CD4-positive, alpha-beta T cell (primary cell): ENCODE measurements around the gene NFIA. TPM values are rescaled to one million over a fixed set of nuclear protein-coding genes. Genes with fewer than 3 reads are reported as not detected.

Source experiments
- ATAC-seq: fragments of 200-7000 bp; cut with Tn5 transposase; one replicate; pipeline ENCODE4 v1.10.0; 2022; ENCODE audit warnings: mild to moderate bottlenecking; ENCODE audit not compliant: poor library complexity
- CTCF ChIA-PET: fragments of 350-600 bp; sonication (Branson Sonifier 250); formaldehyde crosslinking; loops from one replicate; lab custom pipeline; 2021; ENCODE audit warnings: antibody characterized with exemption, inconsistent platforms; lab: Charles Lee
- POLR2A ChIA-PET: fragments of 350-600 bp; sonication (Branson Sonifier 250); formaldehyde crosslinking; loops from one replicate; lab custom pipeline; 2021; ENCODE audit warnings: antibody characterized with exemption, inconsistent platforms; lab: Charles Lee
- DNase-seq, 14 experiments: peaks; one replicate each; pipeline ENCODE4 v3.0.0-alpha.2; 2013 to 2020; ENCODE audit warnings: mixed read lengths in 2 of 14
- H3K27ac ChIP-seq, 2 donors: one replicate each; pipeline versions ENCODE4 v1.5.1 to v1.7.0; 2013; ENCODE audit warnings: low read length in 2 of 2, low read depth in 1 of 2, mild to moderate bottlenecking in 1 of 2
- H3K27me3 ChIP-seq, 2 experiments: 1 replicate in 1 of 2; 2 replicates in 1 of 2; pipeline versions ENCODE4 v1.6.1 to v1.7.0; 2013; ENCODE audit warnings: low read length in 2 of 2, control low read depth in 1 of 2, mild to moderate bottlenecking in 1 of 2, moderate library complexity in 1 of 2; ENCODE audit not compliant: insufficient read depth in 2 of 2, control insufficient read depth in 1 of 2
- H3K36me3 ChIP-seq: one replicate; pipeline ENCODE4 v1.6.1; 2013; ENCODE audit warnings: low read length, control low read depth; ENCODE audit not compliant: insufficient read depth
- H3K4me1 ChIP-seq: one replicate; pipeline ENCODE4 v1.6.1; 2013; ENCODE audit warnings: low read length, control low read depth; ENCODE audit not compliant: insufficient read depth
- H3K4me3 ChIP-seq: one replicate; pipeline ENCODE4 v1.5.1; 2013; ENCODE audit warnings: mild to moderate bottlenecking, low read length, moderate library complexity
- H3K9me3 ChIP-seq, 2 experiments: 1 replicate in 1 of 2; 2 replicates in 1 of 2; pipeline versions ENCODE4 v1.6.1 to v1.7.0; 2013; ENCODE audit warnings: low read length in 2 of 2, mild to moderate bottlenecking in 2 of 2, control low read depth in 1 of 2, moderate library complexity in 1 of 2; ENCODE audit not compliant: control insufficient read depth in 1 of 2, insufficient read depth in 1 of 2
- H3K27ac Mint-ChIP-seq: one replicate; pipeline ENCODE4 v1.8.0; 2020; ENCODE audit warnings: mixed read lengths
- H3K27me3 Mint-ChIP-seq: one replicate; pipeline ENCODE4 v1.8.0; 2021; ENCODE audit warnings: mixed read lengths
- H3K36me3 Mint-ChIP-seq: one replicate; pipeline ENCODE4 v1.8.0; 2021; ENCODE audit warnings: low read depth, mixed read lengths
- H3K4me1 Mint-ChIP-seq: one replicate; pipeline ENCODE4 v1.8.0; 2021; ENCODE audit warnings: low read depth, mixed read lengths
- H3K4me3 Mint-ChIP-seq: one replicate; pipeline ENCODE4 v1.8.0; 2020; ENCODE audit warnings: mild to moderate bottlenecking, mixed read lengths
- H3K9me3 Mint-ChIP-seq: one replicate; pipeline ENCODE4 v1.8.0; 2020; ENCODE audit warnings: mixed read lengths
- CTCF ChIP-seq: fragments of 200-600 bp; IDR thresholded peaks from one replicate; pipeline ENCODE4 v1.8.0; 2022; ENCODE audit warnings: antibody characterized with exemption, mild to moderate bottlenecking
- intact Hi-C, 2 experiments: fragments of 100-400 bp; cut with DNase I in 1 of 2; cut with micrococcal nuclease in 1 of 2; formaldehyde crosslinking; loops; one replicate each; pipeline versions ENCODE4 v1.15.1 to v1.9.0; 2023 to 2025; cut with DNase I, micrococcal nuclease
- total RNA-seq, 174 experiments: library from RNA in 2 of 174; stranded (reverse) in 2 of 174; gene quantifications; one replicate each; pipeline ENCODE4 v1.2.3 and lab custom pipeline; 2021 to 2026

NFIA gene
- total RNA-seq, 2 experiments from 2014 or later: 4.8 to 5.9 TPM

DNA sequence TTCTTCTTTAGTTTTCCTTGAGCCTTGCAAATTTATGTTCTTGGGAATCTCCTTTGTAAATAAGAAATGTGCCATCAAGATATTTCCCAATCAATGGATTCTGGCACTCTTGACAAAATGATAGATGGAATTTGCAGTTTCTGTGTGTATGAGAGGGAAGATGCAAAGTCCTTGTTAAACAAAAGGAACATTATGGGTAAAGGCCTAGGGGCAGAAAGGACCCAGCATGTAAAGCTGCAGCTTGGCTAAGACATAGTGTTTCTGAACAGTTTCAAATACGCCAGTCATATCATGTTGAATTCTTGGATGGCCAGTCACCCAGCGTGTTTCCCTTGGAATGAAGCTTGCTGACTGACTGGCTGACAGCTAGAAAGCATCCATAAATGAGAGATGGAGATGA is 210.8 kb downstream of the NFIA start:
- ATAC-seq (no peak), DNase-seq (no peak)
- no peaks in the 10 kb centered on the region for H3K4me1 ChIP-seq
- H3K4me1 Mint-ChIP-seq: no peaks in the 10 kb centered on the region
- TF ChIP-seq CTCF: no peak
- H3K27me3 ChIP-seq: no peaks in the 10 kb centered on the region
- H3K4me3 Mint-ChIP-seq: no peak overlapping the region
- H3K9me3 Mint-ChIP-seq: no peaks in the 10 kb centered on the region
- H3K4me3 ChIP-seq: no peak overlapping the region
- H3K27ac ChIP-seq: no peak overlapping the region
- no peaks in the 10 kb centered on the region for H3K27me3 Mint-ChIP-seq
- intact Hi-C loops: no loop called here
- H3K9me3 ChIP-seq: no peaks in the 10 kb centered on the region
- no peaks in the 10 kb centered on the region for H3K36me3 ChIP-seq
- H3K27ac Mint-ChIP-seq: no peak overlapping the region
- POLR2A ChIA-PET: no interaction called here
- H3K36me3 Mint-ChIP-seq: no peaks in the 10 kb centered on the region
- CTCF ChIA-PET: interaction anchor here (0.6 kb wide), 1 partner anchor 29 kb away, joined by 3 read pairs; no protein-coding TSS in a partner anchor

DNA sequence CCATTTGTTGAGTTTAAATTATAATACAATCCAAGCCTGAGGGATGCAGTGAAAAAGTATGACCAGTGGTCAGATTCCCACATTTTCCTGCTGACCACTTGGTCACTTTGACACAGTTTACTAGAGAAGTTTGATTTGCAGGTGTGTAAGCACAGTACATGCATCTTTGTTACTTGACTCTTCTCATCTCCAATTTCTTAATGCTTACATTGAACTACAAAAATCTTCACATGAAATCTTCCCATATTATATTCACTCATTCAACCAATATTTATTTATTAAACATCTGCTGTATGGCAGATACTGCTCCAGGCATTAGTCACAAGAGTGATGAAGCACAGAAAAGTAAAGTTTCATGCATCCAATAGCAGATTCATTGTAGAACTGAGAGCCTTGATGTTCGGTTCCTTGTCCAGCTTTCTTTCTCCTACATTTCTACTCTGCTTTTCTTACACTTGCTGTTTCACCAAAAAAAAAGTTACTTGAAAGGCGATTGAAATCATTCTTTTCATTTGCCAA is 211.7 kb downstream of the NFIA start:
- no peaks in the 10 kb centered on the region for H3K9me3 ChIP-seq
- no peaks in the 10 kb centered on the region for H3K36me3 ChIP-seq
- H3K27me3 Mint-ChIP-seq: no peaks in the 10 kb centered on the region
- no peaks in the 10 kb centered on the region for H3K36me3 Mint-ChIP-seq
- ATAC-seq (no peak), DNase-seq (no peak)
- no peaks in the 10 kb centered on the region for H3K9me3 Mint-ChIP-seq
- no peak overlapping the region for H3K4me3 Mint-ChIP-seq
- H3K4me3 ChIP-seq: no peak overlapping the region
- no peak overlapping the region for H3K27ac ChIP-seq
- H3K4me1 Mint-ChIP-seq: no peaks in the 10 kb centered on the region
- H3K27me3 ChIP-seq: no peaks in the 10 kb centered on the region
- no peak for TF ChIP-seq CTCF
- ChIA-PET CTCF (no interaction called here), POLR2A (no interaction called here)
- H3K4me1 ChIP-seq: no peaks in the 10 kb centered on the region
- intact Hi-C loops: no loop called here
- H3K27ac Mint-ChIP-seq: no peak overlapping the region

DNA sequence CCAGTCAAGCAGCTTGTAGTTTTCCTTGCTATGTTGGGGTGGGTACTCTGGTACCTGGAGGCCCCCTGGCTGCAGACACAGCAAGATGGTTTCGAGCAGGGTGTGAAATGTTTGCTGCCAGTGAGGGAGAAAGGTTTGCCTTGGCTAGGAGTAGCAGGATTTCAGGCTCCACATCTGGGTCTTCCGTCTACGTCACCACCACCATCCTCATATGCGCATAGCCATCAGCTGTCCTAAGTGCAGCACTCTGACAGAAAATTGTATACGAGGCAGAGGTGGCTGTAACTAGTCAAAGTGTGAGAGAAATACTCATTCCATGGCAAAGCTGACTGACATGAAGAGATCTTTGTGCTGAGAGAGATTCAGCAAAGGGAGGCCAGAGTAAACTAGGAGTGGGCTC is 212.6 kb downstream of the NFIA start:
- Mint-ChIP-seq H3K27ac (no peak overlapping the region), H3K27me3 (no peaks in the 10 kb centered on the region), H3K9me3 (no peaks in the 10 kb centered on the region), H3K36me3 (no peaks in the 10 kb centered on the region), H3K4me1 (no peaks in the 10 kb centered on the region), H3K4me3 (no peak overlapping the region)
- TF ChIP-seq CTCF: no peak
- Histone ChIP-seq H3K36me3 (no peaks in the 10 kb centered on the region), H3K4me1 (no peaks in the 10 kb centered on the region), H3K4me3 (no peak overlapping the region), H3K9me3 (no peaks in the 10 kb centered on the region), H3K27ac (no peak overlapping the region), H3K27me3 (no peaks in the 10 kb centered on the region)
- intact Hi-C loops: no loop called here
- CTCF ChIA-PET: no interaction called here
- POLR2A ChIA-PET: no interaction called here
- no peak for DNase-seq
- no peak for ATAC-seq
